ENCODE data around the gene NOL4L.

- TF ChIP-seq RARB (CRISPR knock-in tag; IDR thresholded peaks at IDR 0.05) (no peak), POU6F1 (CRISPR knock-in tag; IDR thresholded peaks at IDR 0.05; ENCODE audit: borderline replicate concordance, low read depth) (no peak), TOX (CRISPR knock-in tag; IDR thresholded peaks at IDR 0.05; ENCODE audit: borderline replicate concordance) (no peak), SNAI2 (CRISPR knock-in tag; IDR thresholded peaks at IDR 0.05) (no peak)
Observed at GRCh38 chr20:32614303-32614702, 29.2 kb upstream of the NOL4L start.

Data from SK-N-SH treated with all-trans-retinoic acid at 6 μM for 48 hours (cell line).